ENCODE measurements around the gene CLCN7. TPM values are rescaled to one million over a fixed set of nuclear protein-coding genes. Genes with fewer than 3 reads are reported as not detected.

CLCN7 gene
- total RNA-seq, 2 donors from 2014 or later, result 19.4 to 31.7 TPM

- no peaks in the 10 kb centered on the region for H3K27me3 ChIP-seq
- H3K9me3 ChIP-seq, result no peaks in the 10 kb centered on the region
- peaks cover 57% of the 10 kb centered on the region for H3K36me3 ChIP-seq
- no peak overlapping the region for H3K27ac ChIP-seq
- no peak overlapping the region for H3K4me3 ChIP-seq
- TF ChIP-seq CTCF (IDR thresholded peaks at IDR 0.05), result no peak
- H3K4me1 ChIP-seq, result no peaks in the 10 kb centered on the region
- no peak for DNase-seq (ENCODE audit: low spot score)
Measured at GRCh38 chr16:1397779-1398178, 77.0 kb downstream of the CLCN7 start.

GRCh38 chr16:1395444-1396031 lies 79.3 kb downstream of the CLCN7 start:
- Histone ChIP-seq H3K9me3 (no peaks in the 10 kb centered on the region), H3K4me3 (no peak overlapping the region), H3K27ac (no peak overlapping the region), H3K36me3 (peaks cover 49% of the 10 kb centered on the region), H3K27me3 (no peaks in the 10 kb centered on the region), H3K4me1 (no peaks in the 10 kb centered on the region)
- DNase-seq (ENCODE audit: low spot score), result no peak
- no peak for TF ChIP-seq CTCF (IDR thresholded peaks at IDR 0.05)

Other genes starting within 250 kb of the CLCN7 start
- not detected for gene TPSG1, start 249.8 kb downstream of the CLCN7 start, total RNA-seq
- gene TPSB2, start 244.8 kb downstream of the CLCN7 start, total RNA-seq, result 10 to 100 TPM in 1 of 2 donors, 1 to 10 TPM in 1; 1.2 to 12.5 TPM
- gene TPSAB1, start 234.3 kb downstream of the CLCN7 start, total RNA-seq, result 1 to 10 TPM; 2.6 to 8.9 TPM
- gene TPSD1, start 219.0 kb downstream of the CLCN7 start, total RNA-seq, result under 1 TPM in 1 of 2 donors, not detected in 1; 0.63 TPM
- 10 to 100 TPM; 58.8 to 59.5 TPM for gene UBE2I, start 165.4 kb downstream of the CLCN7 start, total RNA-seq
- gene BAIAP3, start 141.4 kb downstream of the CLCN7 start, total RNA-seq, result 1 to 10 TPM in 1 of 2 donors, under 1 TPM in 1; 0.35 to 2.4 TPM
- gene TSR3, start 123.2 kb downstream of the CLCN7 start, total RNA-seq, result 10 to 100 TPM; 72.8 to 73.7 TPM
- 10 to 100 TPM; 31.8 to 46.7 TPM for gene GNPTG, start 123.1 kb downstream of the CLCN7 start, total RNA-seq
- 10 to 100 TPM; 11.0 to 17.6 TPM for gene UNKL, start 60.3 kb downstream of the CLCN7 start, total RNA-seq
- 10 to 100 TPM; 13.4 to 19.7 TPM for gene UQCC4, start 54.3 kb downstream of the CLCN7 start, total RNA-seq
- gene PERCC1, start 44.0 kb downstream of the CLCN7 start, total RNA-seq, result not detected
- not detected for gene CCDC154, start 30.5 kb downstream of the CLCN7 start, total RNA-seq
- gene PTX4, start 13.9 kb upstream of the CLCN7 start, total RNA-seq, result under 1 TPM in 1 of 2 donors, not detected in 1; 0.24 TPM
- 10 to 100 TPM; 11.3 to 11.5 TPM for gene TELO2, start 18.3 kb upstream of the CLCN7 start, total RNA-seq
- 10 to 100 TPM; 35.1 to 42.2 TPM for gene TMEM204, start 58.6 kb upstream of the CLCN7 start, total RNA-seq
- gene IFT140, start 137.0 kb upstream of the CLCN7 start, total RNA-seq, result 10 to 100 TPM in 1 of 2 donors, 1 to 10 TPM in 1; 6.4 to 13.0 TPM
- 1 to 10 TPM; 7.7 to 9.7 TPM for gene CRAMP1, start 137.3 kb upstream of the CLCN7 start, total RNA-seq
- gene JPT2, start 203.3 kb upstream of the CLCN7 start, total RNA-seq, result 10 to 100 TPM; 11.7 to 16.1 TPM
- 10 to 100 TPM; 43.1 to 43.3 TPM for gene MAPK8IP3, start 231.2 kb upstream of the CLCN7 start, total RNA-seq